ENCODE data around the gene CGRRF1.

CGRRF1 gene

GRCh38 chr14:54548491-54548890 lies 38.8 kb downstream of the CGRRF1 start:
- no peak for DNase-seq

DNA sequence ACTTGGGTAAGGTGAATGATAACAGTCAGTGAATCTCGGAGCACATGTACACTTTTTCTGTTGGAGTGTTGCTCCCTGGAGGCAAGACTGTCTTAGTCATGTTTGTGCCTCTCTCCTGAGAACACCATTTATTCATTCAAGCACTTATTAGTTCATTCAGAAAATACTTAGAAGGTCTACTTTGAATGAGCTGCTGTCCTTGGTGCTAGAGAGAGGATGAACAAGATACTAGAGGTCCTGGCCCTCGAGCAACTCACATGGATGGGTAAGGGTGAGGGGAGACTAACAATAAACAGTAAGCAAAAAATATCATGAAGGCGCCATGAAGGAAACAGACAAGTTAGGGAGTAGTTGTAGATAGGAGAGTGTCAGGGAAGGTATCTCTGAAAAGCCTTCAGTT lies 40.2 kb downstream of the CGRRF1 start:
- no peak for DNase-seq

DNA sequence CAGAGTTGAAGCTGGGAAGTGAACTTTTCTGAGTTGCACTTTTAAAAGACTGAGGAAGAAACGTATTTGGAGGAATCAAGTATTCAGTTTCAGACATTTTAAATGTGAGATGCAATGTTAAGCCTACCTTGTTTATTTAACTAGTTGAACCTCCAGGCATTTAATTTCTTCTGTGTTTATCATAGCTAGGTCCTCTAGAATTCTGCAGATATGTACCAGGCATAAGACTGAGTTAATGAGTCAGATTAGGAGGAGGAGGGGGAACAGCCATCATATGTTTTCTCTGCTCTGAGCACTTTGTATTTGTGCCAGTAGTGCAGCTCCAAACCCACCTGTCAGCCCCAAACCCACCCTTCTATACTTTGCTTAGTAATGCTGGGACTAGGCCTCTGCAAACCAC lies 40.8 kb downstream of the CGRRF1 start:
- DNase-seq = no peak

DNA sequence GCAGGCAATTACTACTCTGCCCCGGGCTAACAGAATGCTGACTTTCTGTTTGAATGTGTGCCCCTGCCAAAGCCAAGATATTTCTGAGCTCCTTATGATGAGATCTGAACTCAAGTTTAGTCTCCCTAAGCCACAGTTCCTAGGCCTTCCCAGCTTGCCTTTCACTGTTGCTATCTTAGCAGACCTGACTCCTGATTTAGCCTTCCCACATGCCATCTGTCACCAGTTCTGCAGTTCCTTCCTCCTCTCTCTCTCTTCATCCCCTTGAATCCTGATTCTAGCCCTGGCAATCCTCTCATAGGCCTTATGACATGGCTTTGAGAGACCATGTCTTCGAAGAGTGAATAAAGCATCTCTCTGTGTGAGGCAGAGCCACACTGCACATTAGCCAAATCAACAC lies 44.7 kb downstream of the CGRRF1 start:
- no peak for DNase-seq

- DNase-seq = no peak
Observed at GRCh38 chr14:54555651-54556050, 45.9 kb downstream of the CGRRF1 start.

DNA sequence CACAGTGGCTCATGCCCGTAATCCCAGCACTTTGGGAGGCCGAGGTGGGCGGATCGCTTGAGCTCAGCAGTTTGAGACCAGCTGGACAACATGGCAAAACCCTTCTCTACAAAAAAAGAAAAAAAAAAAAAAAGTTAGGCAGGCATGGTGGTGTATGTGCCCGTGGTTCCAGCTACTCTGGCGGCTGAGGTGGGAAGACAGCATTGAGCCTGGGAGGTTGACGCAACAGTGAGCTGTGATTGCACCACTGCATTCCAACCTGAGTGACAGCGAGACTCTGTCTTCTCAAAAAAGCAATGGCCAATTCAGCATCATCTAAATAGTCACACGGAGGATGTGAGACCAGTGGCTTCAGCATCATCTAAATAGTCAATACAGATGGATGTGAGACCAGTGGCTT lies 46.8 kb downstream of the CGRRF1 start:
- no peak for DNase-seq

DNA sequence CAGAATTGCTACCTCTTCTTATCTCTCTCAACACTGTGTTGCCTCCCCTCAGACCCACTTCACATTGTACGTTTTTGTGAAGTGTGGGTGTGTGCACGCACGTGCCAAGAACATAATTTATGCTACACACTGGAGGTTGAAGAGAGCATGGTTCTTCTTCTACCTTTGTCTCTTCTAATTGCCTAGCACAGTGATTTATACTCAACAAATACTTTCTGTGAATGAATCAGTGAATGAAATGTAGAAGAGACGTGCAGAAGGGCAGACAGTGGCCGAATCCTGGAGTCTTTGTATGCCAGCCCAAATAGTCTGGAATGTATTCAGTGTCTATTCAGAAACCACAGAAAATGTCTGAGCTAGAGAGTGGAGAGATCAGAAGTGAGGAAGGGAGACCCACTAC lies 52.6 kb downstream of the CGRRF1 start:
- no peak for DNase-seq

- DNase-seq = peak; percentile 23
Observed at GRCh38 chr14:54564071-54564867, 54.6 kb downstream of the CGRRF1 start.

- DNase-seq = peak; percentile 67
Observed at GRCh38 chr14:54564868-54565784, 55.4 kb downstream of the CGRRF1 start.

GRCh38 chr14:54565785-54566409 lies 56.2 kb downstream of the CGRRF1 start:
- DNase-seq = peak; percentile 28

GRCh38 chr14:54566410-54567223 lies 56.9 kb downstream of the CGRRF1 start, which contains the start of gene SAMD4A:
Gene SAMD4A, plus strand, starts transcription at chr14:54567128. Its CDS starts 789 bp downstream, at chr14:54567917.
- no peak for DNase-seq

- DNase-seq = no peak
Observed at GRCh38 chr14:54567224-54567638, 57.5 kb downstream of the CGRRF1 start.

DNA sequence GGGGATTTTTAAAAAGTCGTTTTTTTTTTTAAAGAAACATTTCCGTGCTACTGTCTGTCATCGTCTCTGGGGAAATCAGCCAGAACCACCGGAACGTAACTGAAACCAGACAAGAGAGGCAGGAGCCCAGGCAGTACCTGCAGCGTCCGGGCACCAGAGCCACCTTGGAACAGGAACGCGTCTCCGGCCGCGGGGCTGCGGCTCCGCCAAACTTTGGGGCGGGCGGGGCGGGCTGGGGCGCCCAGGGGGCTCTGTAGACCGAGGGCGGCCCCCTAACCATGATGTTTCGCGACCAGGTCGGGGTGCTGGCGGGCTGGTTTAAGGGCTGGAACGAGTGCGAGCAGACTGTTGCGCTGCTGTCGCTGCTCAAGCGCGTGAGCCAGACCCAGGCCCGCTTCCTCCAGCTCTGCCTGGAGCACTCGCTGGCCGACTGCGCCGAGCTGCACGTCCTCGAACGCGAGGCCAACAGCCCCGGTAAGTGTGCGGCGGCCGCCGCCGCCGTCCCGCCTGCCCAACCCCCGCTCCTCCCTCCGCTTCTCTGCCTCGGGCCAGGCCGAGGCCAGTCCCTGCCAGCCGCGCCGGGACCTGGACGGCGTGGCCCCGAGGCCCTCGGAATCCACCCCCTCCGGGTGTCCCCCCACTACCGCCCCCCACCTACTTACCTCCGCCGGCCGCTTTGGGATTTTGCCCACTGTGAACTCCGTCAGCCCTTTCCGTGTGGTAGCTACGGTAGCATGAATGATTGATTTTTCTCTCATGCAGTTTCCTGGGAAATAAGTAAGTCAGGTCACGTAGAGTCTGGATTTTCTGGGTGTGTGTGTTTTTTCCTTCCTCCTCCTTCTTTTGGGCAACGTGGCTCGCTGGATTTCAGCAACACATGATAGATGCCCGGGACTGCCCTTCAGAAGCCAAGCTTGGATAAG lies 58.2 kb downstream of the CGRRF1 start:
- no peak for DNase-seq

GRCh38 chr14:54568821-54569595 lies 59.3 kb downstream of the CGRRF1 start:
- DNase-seq = no peak

DNA sequence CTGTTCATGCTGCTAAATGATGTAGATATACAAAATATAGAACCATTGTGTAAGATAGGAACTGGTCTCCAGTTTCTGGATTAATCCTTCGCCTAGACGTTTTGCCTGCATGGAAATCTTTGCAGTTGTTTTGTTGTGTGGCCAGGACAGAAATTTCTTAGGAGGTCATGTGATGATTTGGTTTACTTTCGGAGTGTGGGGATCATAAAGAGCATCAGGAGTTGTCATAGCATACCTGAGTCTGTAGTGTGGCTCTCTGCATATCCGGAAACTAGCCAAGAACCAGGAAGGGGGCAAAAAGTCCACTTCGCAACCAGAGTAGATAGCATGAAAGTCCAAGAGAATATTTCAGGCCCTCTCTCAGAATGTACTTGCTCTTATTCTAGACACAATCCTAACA lies 60.3 kb downstream of the CGRRF1 start:
- no peak for DNase-seq

DNA sequence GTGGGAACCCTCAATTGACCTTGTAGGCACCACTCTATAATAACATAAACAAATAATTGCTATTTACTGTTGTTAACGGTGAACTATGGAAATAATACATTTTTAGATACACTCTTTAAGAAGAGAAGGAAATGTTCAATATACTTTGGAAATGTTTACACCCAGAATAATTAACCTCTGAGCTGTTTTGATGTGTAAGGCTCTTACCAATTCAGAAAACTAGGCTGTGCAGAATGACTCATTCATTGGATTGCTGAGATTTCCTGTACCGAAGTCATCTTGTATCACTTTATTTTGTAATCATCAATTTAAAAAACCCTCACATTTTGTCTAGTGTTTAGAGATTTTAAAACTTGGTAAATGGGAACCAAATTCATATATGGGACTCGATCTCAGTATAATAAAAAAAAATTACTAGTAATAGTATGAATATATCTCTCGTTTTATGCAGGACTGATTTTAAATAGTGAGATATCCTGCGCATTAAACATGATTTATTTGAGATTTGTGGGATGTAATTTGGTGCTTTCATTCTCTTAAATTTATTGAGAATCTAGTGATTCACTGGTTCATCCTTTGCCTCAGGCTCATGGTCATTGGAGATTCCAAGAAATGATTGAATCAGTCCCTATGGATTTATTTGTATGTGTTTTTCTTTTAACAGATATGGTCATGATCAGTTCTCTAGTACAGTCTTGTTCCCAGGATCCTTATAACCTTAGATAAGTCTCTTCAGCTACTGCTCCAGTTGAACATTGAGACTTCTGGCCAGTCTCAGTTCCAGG lies 61.1 kb downstream of the CGRRF1 start:
- DNase-seq = no peak

- no peak for DNase-seq
Observed at GRCh38 chr14:54572316-54572715, 62.6 kb downstream of the CGRRF1 start.

GRCh38 chr14:54574528-54574927 lies 64.8 kb downstream of the CGRRF1 start:
- no peak for DNase-seq

DNA sequence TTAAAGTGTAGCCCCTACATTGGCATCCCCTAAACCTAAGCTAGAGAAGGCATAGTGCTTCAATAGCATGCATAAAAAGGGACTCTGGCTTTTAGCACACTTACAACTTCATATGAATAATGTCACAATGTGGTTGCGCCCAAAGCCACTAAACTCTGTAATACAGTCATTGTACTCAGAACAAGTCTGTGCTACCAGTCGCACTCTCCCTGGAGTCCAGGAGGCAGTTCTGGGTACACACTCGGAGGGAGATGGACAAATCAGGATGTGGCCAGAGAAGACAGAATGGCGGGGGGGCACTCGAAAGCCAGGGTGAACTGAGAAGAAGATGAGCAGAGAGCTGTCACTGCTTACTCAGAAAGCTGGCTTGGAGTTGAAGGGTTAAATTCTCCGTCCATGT lies 67.8 kb downstream of the CGRRF1 start:
- DNase-seq = no peak

DNA sequence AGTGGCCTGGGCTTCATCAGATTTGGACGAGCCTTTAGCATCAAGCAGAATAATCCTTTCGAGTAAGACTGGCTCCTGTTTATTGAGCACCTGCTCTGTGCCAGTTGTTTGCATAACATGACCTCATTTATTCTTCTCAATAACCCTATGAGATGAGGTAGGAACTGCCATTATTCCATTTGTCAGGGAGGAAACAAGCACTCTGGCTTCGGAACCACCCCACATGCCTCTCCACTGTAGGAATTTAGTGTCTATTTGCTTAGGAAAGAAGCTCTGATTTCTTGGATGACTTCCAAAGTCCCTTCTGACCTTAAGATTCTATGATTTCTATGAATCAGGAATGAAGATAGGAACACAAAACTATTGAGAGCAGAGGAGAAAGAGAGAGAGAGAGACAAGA lies 68.3 kb downstream of the CGRRF1 start:
- no peak for DNase-seq

Data from NCI-H774 (cell line).